HT-29 (cell line): ENCODE measurements around the gene MYOG. TPM values are rescaled to one million over a fixed set of nuclear protein-coding genes. Genes with fewer than 3 reads are reported as not detected.

ENCODE experiments used
- DNase-seq: peaks from one replicate; pipeline ENCODE4 v3.0.0-alpha.2; 2015; ENCODE audit warnings: low spot score
- total RNA-seq: library from RNA; depleted of rRNA; stranded (reverse); fragments of >200 nt; shearing (Covaris generic); gene quantifications from 2 replicates; pipeline ENCODE4 v1.2.3, GENCODE V29; 2014

Gene MYOG
- total RNA-seq, 1 experiment from 2014 or later, result not detected

GRCh38 chr1:203046984-203047630 lies 38.7 kb downstream of the MYOG start:
- no peak for DNase-seq

- no peak for DNase-seq
These were observed 39.8 kb downstream of the MYOG start for GRCh38 chr1:203045821-203046594.

- DNase-seq, result no peak
These were observed 40.5 kb downstream of the MYOG start for GRCh38 chr1:203045336-203045735.

- no peak for DNase-seq
These were observed 41.1 kb downstream of the MYOG start for GRCh38 chr1:203044546-203045250.

- no peak for DNase-seq
These were observed 41.8 kb downstream of the MYOG start for GRCh38 chr1:203043830-203044545.

- no peak for DNase-seq
These were observed 44.4 kb downstream of the MYOG start for GRCh38 chr1:203041351-203041932.

- DNase-seq, result no peak
These were observed 45.1 kb downstream of the MYOG start for GRCh38 chr1:203040513-203041275.

GRCh38 chr1:203039609-203040512 lies 46.0 kb downstream of the MYOG start:
- peak; percentile 26 for DNase-seq

- peak; percentile 79 for DNase-seq
These were observed 46.8 kb downstream of the MYOG start for GRCh38 chr1:203038891-203039608.

GRCh38 chr1:203038217-203038741 lies 47.5 kb downstream of the MYOG start:
- peak; percentile 36 for DNase-seq

- no peak for DNase-seq
These were observed 48.2 kb downstream of the MYOG start for GRCh38 chr1:203037509-203038190.

GRCh38 chr1:203036537-203036936 lies 49.3 kb downstream of the MYOG start:
- no peak for DNase-seq

GRCh38 chr1:203036135-203036534 lies 49.7 kb downstream of the MYOG start:
- no peak for DNase-seq

- no peak for DNase-seq
These were observed 50.5 kb downstream of the MYOG start for GRCh38 chr1:203035111-203036000.

GRCh38 chr1:203034422-203035110 lies 51.2 kb downstream of the MYOG start:
- DNase-seq, result no peak

- DNase-seq, result no peak
These were observed 51.9 kb downstream of the MYOG start for GRCh38 chr1:203033917-203034316.
